NCI-H748 treated with DMSO at 0.1 percent for 48 hours (cell line): ENCODE measurements around the gene MAPT.

Source experiments
- DNase-seq: peaks from one replicate; lab custom pipeline; 2025; lab: John Stamatoyannopoulos, UW

MAPT gene

DNA sequence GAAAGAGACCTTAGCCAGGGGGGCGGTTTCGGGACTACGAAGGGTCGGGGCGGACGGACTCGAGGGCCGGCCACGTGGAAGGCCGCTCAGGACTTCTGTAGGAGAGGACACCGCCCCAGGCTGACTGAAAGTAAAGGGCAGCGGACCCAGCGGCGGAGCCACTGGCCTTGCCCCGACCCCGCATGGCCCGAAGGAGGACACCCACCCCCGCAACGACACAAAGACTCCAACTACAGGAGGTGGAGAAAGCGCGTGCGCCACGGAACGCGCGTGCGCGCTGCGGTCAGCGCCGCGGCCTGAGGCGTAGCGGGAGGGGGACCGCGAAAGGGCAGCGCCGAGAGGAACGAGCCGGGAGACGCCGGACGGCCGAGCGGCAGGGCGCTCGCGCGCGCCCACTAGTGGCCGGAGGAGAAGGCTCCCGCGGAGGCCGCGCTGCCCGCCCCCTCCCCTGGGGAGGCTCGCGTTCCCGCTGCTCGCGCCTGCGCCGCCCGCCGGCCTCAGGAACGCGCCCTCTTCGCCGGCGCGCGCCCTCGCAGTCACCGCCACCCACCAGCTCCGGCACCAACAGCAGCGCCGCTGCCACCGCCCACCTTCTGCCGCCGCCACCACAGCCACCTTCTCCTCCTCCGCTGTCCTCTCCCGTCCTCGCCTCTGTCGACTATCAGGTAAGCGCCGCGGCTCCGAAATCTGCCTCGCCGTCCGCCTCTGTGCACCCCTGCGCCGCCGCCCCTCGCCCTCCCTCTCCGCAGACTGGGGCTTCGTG, at the start of gene MAPT:
Gene MAPT (plus strand): TSS at position 533 of the 763 bp plus-strand sequence. CDS start 67,784 bp downstream, outside the sequence.
- peak; percentile 88 for DNase-seq

GRCh38 chr17:45844695-45845375, 49.5 kb upstream of the MAPT start, which contains the start of gene SPPL2C:
Gene SPPL2C, plus strand, starts transcription at chr17:45844881. Its CDS starts 26 bp downstream, at chr17:45844907.
- no peak for DNase-seq

GRCh38 chr17:45845376-45846185, 48.8 kb upstream of the MAPT start:
- DNase-seq, result no peak

DNA sequence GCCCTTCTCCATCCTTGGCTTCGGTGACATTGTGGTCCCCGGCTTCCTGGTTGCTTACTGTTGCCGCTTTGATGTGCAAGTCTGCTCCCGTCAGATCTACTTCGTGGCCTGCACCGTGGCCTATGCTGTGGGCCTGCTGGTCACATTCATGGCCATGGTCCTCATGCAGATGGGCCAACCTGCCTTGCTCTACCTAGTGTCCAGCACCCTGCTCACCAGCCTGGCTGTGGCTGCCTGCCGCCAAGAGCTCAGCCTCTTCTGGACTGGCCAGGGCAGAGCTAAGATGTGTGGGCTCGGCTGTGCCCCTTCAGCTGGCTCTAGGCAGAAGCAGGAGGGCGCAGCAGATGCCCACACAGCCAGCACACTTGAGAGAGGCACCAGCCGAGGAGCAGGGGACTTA, 48.1 kb upstream of the MAPT start:
- no peak for DNase-seq

GRCh38 chr17:45846646-45847045, 47.7 kb upstream of the MAPT start:
- DNase-seq, result no peak

DNA sequence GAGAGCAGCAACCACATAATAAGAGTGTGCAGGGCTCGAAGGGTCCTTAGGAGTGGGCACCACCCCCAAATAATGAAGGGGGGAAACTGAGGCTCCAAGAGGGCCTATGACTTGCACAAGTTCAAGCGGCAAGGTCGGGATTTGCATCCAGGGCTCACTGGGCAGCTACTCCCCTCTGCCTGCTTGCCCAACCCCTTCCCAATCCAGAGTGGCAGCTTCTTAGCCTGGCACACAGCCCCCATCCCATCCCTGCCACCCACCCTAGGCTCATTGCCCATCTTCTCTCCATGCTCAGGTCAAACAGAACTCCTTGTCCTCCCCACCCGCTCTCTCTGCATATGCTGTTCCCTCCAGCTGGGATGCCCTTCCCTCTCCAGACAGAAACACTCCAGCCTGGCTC, 47.3 kb upstream of the MAPT start:
- no peak for DNase-seq

DNA sequence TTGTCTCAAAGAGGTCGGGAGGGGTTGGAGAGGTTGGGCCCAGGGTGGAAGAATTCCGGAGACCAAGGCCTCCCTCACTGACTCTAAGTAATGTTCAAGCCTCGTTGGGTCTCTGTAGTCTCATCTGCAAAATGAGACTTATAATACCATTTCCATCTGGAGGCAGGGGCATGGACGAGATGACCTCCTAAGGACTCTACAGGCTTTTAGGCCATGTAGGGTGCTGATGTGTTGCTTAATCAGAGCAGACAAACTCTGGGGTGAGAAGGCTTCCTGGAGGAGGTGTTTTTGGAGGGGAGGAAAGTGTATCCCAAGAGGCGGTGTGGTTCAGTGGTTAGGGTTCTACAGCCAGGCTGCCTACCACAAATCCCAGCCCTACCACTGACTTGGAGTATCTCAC, 46.6 kb upstream of the MAPT start:
- DNase-seq, result no peak

DNA sequence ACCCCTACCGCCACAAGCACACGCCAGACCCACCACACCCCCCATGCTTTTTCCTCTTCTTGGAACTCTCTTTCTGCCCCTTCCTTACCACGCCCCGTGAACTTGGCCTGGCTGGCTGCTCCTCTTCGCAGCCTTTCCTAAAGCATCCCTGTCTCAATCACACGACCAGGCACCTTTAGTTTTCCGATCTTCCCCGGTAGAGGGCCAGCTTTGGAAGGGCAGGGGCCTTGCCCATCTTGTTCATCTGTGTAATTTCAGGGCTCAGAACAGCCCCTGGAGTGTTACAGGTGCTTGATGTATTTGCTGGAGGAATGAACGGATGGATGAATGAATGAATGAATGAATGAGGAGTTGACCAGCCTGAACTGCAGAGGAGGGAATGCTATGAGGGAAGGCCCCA, 45.9 kb upstream of the MAPT start:
- DNase-seq, result no peak

- no peak for DNase-seq
Measured at GRCh38 chr17:45848868-45849535, 45.4 kb upstream of the MAPT start.

DNA sequence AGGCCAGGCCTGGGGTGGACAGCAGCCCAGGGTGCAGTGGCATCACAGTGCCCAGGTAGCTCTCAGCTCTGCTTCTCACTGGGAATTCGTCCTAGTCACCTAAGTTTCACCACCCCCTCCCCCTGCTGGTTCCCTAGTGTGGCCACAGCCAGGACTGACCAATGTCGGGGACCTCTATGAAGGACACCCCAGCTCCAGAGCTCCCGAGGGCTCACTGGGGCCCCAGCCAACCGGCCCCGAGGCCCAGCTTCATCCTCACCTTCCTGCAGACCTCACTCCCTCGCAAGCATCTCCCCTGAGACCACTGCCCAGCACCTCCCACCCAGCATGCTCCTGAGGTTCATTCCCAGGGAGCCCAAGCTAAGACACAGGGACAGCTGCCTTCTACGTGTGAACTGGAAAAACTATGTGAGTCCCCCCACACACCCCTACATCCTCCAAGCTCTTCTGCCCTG, 44.8 kb upstream of the MAPT start:
- DNase-seq, result no peak

- DNase-seq, result no peak
Measured at GRCh38 chr17:45850011-45850410, 44.3 kb upstream of the MAPT start.

DNA sequence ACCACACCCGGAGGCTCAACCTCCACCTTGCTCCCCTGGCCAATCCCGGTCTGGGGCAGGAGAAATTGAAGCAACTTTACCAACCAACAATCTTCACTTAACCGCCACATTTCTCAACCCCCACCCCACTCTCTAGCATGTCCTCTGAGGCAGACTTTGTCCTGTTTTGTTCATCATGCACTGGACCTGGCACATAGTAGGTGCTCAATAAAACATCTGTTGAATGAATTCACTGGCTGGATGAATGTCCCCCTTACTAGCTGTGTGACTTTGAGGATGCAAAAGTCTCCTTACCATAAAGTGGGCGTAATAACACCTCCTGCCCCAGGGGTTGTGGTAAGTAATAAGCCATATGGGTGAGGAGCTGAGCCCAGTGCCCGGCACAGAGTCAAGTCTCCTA, 43.9 kb upstream of the MAPT start:
- DNase-seq, result no peak

DNA sequence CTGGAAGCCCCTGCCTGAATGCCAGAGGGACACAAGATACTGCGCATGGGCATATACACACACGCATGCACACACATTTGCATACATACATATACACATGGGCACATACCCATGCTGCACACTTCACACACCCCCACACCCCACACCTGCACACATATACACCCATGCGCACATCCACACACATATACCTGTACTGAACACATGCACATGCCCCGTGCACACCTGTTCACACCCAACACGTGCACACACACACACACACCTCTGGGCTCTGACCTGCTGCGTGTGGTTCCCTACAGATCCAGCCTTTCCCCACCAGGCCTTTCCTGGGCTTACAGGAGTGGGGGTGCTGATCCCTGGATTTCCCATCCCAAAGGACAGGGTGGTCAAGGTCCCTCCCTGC, 43.3 kb upstream of the MAPT start:
- DNase-seq, result no peak

- DNase-seq, result no peak
Measured at GRCh38 chr17:45851464-45851863, 42.9 kb upstream of the MAPT start.

GRCh38 chr17:45851873-45852272, 42.5 kb upstream of the MAPT start:
- DNase-seq, result no peak

- DNase-seq, result peak; percentile 47
Measured at GRCh38 chr17:45852535-45853297, 41.6 kb upstream of the MAPT start.

DNA sequence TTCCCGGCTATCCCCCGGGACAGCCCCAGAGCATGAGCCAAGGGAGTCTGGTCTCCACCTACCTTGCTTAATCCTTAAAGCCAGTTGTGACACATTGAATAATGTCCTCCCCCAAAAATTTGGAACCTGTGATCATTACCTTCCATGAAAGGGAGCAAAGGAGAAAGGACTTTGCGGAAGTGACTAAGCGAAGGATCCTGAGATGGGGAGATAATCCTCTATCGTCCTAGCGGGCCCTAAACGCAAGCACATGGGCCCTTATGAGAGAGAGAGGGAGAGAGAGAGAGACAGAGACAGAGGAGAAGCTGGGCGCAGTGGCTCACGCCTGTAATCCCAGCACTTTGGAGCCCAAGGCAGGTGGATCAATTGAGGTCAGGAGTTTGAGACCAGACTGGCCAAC, 40.1 kb upstream of the MAPT start:
- no peak for DNase-seq

GRCh38 chr17:45855691-45856336, 38.5 kb upstream of the MAPT start:
- no peak for DNase-seq

DNA sequence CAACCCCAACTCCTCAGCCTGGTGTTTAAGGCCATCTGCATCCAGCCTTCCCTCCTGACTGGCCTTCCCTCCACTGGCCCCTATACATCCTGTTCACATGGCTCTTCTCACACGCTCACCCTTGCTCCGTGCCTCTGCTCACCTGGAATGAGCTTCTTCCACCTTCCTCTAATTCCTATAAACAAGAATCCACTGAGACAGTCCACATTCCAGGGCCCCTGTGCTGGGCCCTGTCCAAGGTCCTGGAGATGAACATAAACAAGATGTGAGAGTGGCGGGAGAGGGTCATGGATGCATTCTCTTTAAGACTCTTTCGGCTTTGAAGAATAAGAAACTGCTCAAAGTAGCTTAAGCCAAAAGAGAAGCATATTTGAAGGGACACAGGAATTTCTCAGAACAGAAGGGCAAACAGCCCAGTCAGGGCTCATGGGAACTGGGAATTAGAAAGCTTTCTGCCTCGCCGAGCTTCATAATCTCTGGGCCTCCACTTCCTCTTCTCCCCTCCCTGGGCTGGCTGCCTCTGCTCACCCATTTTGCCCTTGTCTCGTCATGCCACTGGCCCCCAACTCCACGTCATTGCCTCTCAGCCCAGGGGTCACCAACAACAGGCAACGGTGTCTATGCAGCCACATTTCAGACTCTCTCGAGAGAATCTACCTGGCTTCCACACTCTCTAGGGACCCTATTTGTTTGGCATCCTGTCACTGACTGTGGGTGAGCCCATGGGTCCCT, 36.2 kb upstream of the MAPT start:
- DNase-seq, result no peak

GRCh38 chr17:45861165-45861564, 33.2 kb upstream of the MAPT start:
- DNase-seq, result no peak
